DOHH2 (cell line): ENCODE data around the gene INSR.
"Not testable (repeated sequence)": the region's sequence is repeated elsewhere in the genome, so short reads cannot be mapped to it uniquely, and the experiment has no call there.

Source experiments
- H3F3A ChIP-seq: fragments of 200-600 bp; sonication (generic), shearing (Covaris generic); 2 replicates; pipeline ENCODE4 v1.6.0; 2016; ENCODE audit warnings: antibody characterized with exemption, mild to moderate bottlenecking; ENCODE audit not compliant: control insufficient read depth, insufficient read depth
- H3K27ac ChIP-seq: fragments of 200-600 bp; sonication (generic); 2 replicates; pipeline ENCODE4 v1.5.1; 2014; ENCODE audit warnings: low read depth, mild to moderate bottlenecking, low read length, moderate library complexity
- H3K27me3 ChIP-seq: fragments of 200-600 bp; sonication (generic); 2 replicates; pipeline ENCODE4 v1.6.1; 2014; ENCODE audit warnings: mild to moderate bottlenecking, low read length, mixed read lengths; ENCODE audit not compliant: control insufficient read depth
- H3K36me3 ChIP-seq: fragments of 200-600 bp; sonication (generic); 2 replicates; pipeline ENCODE4 v1.6.1; 2014; ENCODE audit warnings: mild to moderate bottlenecking, low read length, moderate library complexity, mixed read lengths; ENCODE audit not compliant: control insufficient read depth
- H3K4me1 ChIP-seq: fragments of 200-600 bp; sonication (generic); 2 replicates; pipeline ENCODE4 v1.6.1; 2014; ENCODE audit warnings: mild to moderate bottlenecking, low read length, mixed read lengths; ENCODE audit not compliant: control insufficient read depth
- H3K4me2 ChIP-seq: fragments of 200-600 bp; sonication (generic); 2 replicates; pipeline ENCODE4 v1.6.0; 2014; ENCODE audit warnings: mild to moderate bottlenecking, low read length, moderate library complexity
- H3K4me3 ChIP-seq: fragments of 200-600 bp; sonication (generic); 2 replicates; pipeline ENCODE4 v1.5.1; 2014; ENCODE audit warnings: mild to moderate bottlenecking, low read length, mixed read lengths
- H3K79me2 ChIP-seq: fragments of 200-600 bp; sonication (generic); 2 replicates; pipeline ENCODE4 v1.6.1; 2014; ENCODE audit warnings: mild to moderate bottlenecking, low read length, mixed read lengths; ENCODE audit not compliant: control insufficient read depth
- H3K9me2 ChIP-seq: fragments of 200-600 bp; sonication (generic); replicated peaks from 2 replicates; pipeline ENCODE4 v1.6.1; 2014; ENCODE audit warnings: mild to moderate bottlenecking, low read length, mixed read lengths; ENCODE audit not compliant: control insufficient read depth
- H3K9me3 ChIP-seq: fragments of 200-600 bp; sonication (generic); 2 replicates; pipeline ENCODE4 v1.6.1; 2014; ENCODE audit warnings: antibody characterized with exemption, low read length, mixed read lengths; ENCODE audit not compliant: control insufficient read depth, insufficient read depth
- H4K20me1 ChIP-seq: fragments of 200-600 bp; sonication (generic); 2 replicates; pipeline ENCODE4 v1.6.0; 2014; ENCODE audit warnings: low read depth, mild to moderate bottlenecking, antibody characterized with exemption, low read length, moderate library complexity; ENCODE audit not compliant: control insufficient read depth, insufficient read depth
- EZH2phosphoT487 ChIP-seq: fragments of 200-600 bp; sonication (generic); IDR thresholded peaks from 2 replicates; pipeline ENCODE4 v1.6.1; 2017; ENCODE audit warnings: borderline replicate concordance, mild to moderate bottlenecking, antibody characterized with exemption, low read length, moderate library complexity, mixed read lengths
- TF ChIP-seq, protein P1 (sequence below): fragments of 200-600 bp; sonication (generic); IDR thresholded peaks from one replicate; pipeline ENCODE4 v1.5.1; 2014; ENCODE audit warnings: antibody characterized with exemption, mild to moderate bottlenecking, low read depth, low read length; ENCODE audit not compliant: poor library complexity, severe bottlenecking

INSR gene

DNA sequence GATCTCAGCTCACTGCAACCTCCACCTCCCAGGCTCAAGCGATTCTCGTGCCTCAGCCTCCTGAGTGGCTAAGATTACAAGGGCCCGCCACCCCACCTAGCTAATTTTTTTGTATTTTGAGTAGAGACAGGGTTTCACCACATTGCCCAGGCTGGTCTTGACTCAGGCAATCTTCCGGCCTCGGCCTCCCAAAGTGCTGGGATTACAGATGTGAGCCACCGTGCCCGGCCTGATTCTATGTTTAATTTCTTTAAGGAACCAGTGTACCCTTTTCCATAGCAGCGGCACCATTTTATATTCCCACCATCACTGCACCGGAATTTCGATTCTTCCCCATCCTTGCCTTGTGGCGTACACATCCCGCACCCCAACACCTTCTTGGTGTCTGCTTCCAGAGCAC, 17.7 kb upstream of the INSR start:
- H3K36me3 ChIP-seq = no peaks in the 10 kb centered on the region
- H3F3A ChIP-seq = no peaks in the 10 kb centered on the region
- no peaks in the 10 kb centered on the region for H3K9me3 ChIP-seq
- no peak overlapping the region for H3K27ac ChIP-seq
- no peaks in the 10 kb centered on the region for H3K4me1 ChIP-seq
- no peaks in the 10 kb centered on the region for H3K9me2 ChIP-seq
- H3K79me2 ChIP-seq = no peaks in the 10 kb centered on the region
- no peak overlapping the region for H3K4me3 ChIP-seq
- TF ChIP-seq, protein P1, sequence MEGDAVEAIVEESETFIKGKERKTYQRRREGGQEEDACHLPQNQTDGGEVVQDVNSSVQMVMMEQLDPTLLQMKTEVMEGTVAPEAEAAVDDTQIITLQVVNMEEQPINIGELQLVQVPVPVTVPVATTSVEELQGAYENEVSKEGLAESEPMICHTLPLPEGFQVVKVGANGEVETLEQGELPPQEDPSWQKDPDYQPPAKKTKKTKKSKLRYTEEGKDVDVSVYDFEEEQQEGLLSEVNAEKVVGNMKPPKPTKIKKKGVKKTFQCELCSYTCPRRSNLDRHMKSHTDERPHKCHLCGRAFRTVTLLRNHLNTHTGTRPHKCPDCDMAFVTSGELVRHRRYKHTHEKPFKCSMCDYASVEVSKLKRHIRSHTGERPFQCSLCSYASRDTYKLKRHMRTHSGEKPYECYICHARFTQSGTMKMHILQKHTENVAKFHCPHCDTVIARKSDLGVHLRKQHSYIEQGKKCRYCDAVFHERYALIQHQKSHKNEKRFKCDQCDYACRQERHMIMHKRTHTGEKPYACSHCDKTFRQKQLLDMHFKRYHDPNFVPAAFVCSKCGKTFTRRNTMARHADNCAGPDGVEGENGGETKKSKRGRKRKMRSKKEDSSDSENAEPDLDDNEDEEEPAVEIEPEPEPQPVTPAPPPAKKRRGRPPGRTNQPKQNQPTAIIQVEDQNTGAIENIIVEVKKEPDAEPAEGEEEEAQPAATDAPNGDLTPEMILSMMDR = no peak
- TF ChIP-seq EZH2phosphoT487 = no peak
- no peak overlapping the region for H3K4me2 ChIP-seq
- no peaks in the 10 kb centered on the region for H3K27me3 ChIP-seq
- no peaks in the 10 kb centered on the region for H4K20me1 ChIP-seq

DNA sequence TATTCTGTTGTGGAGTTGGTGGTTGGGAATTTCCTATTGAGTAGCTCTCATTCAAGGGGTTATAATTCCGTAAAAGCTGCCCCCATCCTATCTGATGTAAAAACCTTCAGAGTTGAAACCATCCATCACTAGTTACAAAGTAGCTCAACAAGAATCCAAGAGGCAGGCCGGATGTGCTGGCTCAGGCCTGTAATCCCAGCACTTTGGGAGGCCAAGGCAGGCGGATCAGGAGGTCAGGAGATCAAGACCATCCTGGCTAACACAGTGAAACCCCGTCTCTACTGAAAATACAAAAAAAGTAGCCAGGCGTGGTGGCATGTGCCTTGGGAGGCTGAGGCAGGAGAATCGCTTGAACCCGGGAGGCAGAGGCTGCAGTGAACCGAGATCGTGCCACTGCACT, 14.1 kb upstream of the INSR start:
- not testable (repeated sequence) for H3K27ac ChIP-seq, H3K36me3 ChIP-seq, H3K79me2 ChIP-seq, H3K4me3 ChIP-seq, H4K20me1 ChIP-seq, H3K9me3 ChIP-seq, H3K27me3 ChIP-seq, H3K4me1 ChIP-seq, H3F3A ChIP-seq, H3K4me2 ChIP-seq, H3K9me2 ChIP-seq

DNA sequence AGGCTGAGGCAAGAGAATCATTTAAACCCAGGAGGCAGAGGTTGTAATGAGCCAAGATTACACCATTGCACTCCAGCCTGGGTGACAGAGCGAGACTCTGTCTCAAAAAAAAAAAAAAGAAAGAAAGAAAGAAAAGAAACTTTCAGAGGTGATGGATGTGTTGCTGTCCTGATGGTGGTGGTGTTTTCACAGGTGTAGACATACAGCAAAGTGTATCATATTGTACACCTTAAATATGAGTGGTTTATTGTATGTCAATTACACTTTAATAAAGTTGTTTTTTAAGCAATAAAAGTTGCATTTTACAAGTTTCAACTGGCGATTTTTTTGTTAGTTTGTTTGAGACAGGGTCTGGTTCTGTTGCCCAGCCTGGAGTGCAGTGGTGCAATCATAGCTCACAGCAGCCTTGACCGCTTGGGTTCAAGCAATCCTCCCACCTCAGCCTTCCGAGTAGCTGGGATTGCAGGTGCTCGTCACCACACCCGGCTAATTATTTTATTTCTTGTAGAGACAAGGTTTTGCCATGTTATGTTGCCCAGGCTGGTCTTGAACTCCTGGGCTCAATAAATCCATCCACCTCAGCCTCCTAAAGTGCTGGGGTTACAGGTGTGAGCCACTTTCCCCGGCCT, 13.5 kb upstream of the INSR start:
- H3K9me3 ChIP-seq = no peaks in the 10 kb centered on the region
- peaks cover 3% of the 10 kb centered on the region; the same call in 1 of the 2 replicates for H3K4me1 ChIP-seq
- no peaks in the 10 kb centered on the region for H3K9me2 ChIP-seq
- no peak overlapping the region for H3K4me2 ChIP-seq
- H4K20me1 ChIP-seq = no peaks in the 10 kb centered on the region
- no peak overlapping the region for H3K27ac ChIP-seq
- H3K27me3 ChIP-seq = no peaks in the 10 kb centered on the region
- H3K79me2 ChIP-seq = no peaks in the 10 kb centered on the region
- no peak overlapping the region for H3K4me3 ChIP-seq
- H3F3A ChIP-seq = no peaks in the 10 kb centered on the region
- no peaks in the 10 kb centered on the region for H3K36me3 ChIP-seq
- TF ChIP-seq, protein P1 = no peak
- no peak for TF ChIP-seq EZH2phosphoT487

DNA sequence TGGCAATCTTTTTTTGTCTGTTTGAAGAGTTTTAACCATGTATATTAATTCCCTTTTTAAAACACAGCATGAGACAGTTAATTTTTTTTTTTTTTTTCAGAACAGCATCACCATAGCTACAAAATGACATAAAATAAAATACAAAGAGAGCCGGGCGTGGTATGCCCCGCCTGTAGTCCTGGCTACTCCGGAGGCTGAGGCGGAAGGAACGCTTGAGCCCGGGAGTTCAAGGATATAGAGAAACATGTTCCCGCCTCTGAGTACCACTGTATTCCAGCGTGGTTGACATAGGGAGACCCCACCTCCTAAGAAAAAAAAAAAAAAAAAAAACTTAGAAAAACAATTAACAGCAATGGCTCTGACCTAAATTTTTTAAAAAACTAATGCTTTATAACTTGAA, 10.0 kb upstream of the INSR start:
- Histone ChIP-seq H3K36me3 (no peaks in the 10 kb centered on the region), H3K9me3 (no peaks in the 10 kb centered on the region), H3K9me2 (no peaks in the 10 kb centered on the region), H3K27me3 (no peaks in the 10 kb centered on the region), H3K4me2 (no peak overlapping the region), H3F3A (no peaks in the 10 kb centered on the region), H4K20me1 (no peaks in the 10 kb centered on the region), H3K4me1 (peaks cover 3% of the 10 kb centered on the region; the same call in 1 of the 2 replicates), H3K79me2 (no peaks in the 10 kb centered on the region), H3K4me3 (no peak overlapping the region), H3K27ac (no peak overlapping the region)
- TF ChIP-seq, protein P1 = no peak
- TF ChIP-seq EZH2phosphoT487 = no peak
